Measurements from ENCODE around the gene COMMD2. TPM values are rescaled to one million over a fixed set of nuclear protein-coding genes. Genes with fewer than 3 reads are reported as not detected.

COMMD2 gene
- total RNA-seq, 1 experiment from 2014 or later, result 28.4 TPM

- DNase-seq (ENCODE audit: low spot score), result no peak
Measured at GRCh38 chr3:149703466-149703865, 48.8 kb downstream of the COMMD2 start.

- DNase-seq (ENCODE audit: low spot score), result no peak
Measured at GRCh38 chr3:149702691-149703441, 49.4 kb downstream of the COMMD2 start.

- DNase-seq (ENCODE audit: low spot score), result no peak
Measured at GRCh38 chr3:149701977-149702350, 50.3 kb downstream of the COMMD2 start.

- no peak for DNase-seq (ENCODE audit: low spot score)
Measured at GRCh38 chr3:149701206-149701976, 50.9 kb downstream of the COMMD2 start.

Small RNAs within 50 kb of the gene (small RNA-seq; reads per million reads assigned to genes)
- gene RNU6-507P, result not detected

Other genes starting within 250 kb of the COMMD2 start
- gene WWTR1, start 94.5 kb downstream of the COMMD2 start, total RNA-seq (2014; rRNA removed; shearing (Covaris generic)), result 3.2 and 4.2 TPM in 2 replicates
- gene ANKUB1, start 40.1 kb upstream of the COMMD2 start, total RNA-seq (2014; rRNA removed; shearing (Covaris generic)), result not detected in 2 replicates
- gene RNF13, start 60.7 kb upstream of the COMMD2 start, total RNA-seq (2014; rRNA removed; shearing (Covaris generic)), result 22.4 and 23.6 TPM in 2 replicates
- gene PFN2, start 218.4 kb upstream of the COMMD2 start, total RNA-seq (2014; rRNA removed; shearing (Covaris generic)), result 96.1 and 103 TPM in 2 replicates

Measured in HT-29 (cell line).